GM13976 (cell line): ENCODE measurements around the gene PPP1R37.

Experiments
- DNase-seq: peaks from one replicate; pipeline ENCODE4 v3.0.0; 2012; ENCODE audit warnings: low spot score
- CTCF ChIP-seq: IDR thresholded peaks from 2 replicates; pipeline ENCODE4 v1.5.1; 2012; ENCODE audit warnings: borderline replicate concordance, mild to moderate bottlenecking; ENCODE audit not compliant: insufficient read depth; ENCODE audit errors: extremely low read depth, missing control alignments, control extremely low read depth
- in situ Hi-C: fragments of 300-500 bp; cut with MboI; formaldehyde crosslinking; loops from one replicate; pipeline ENCODE4 v1.12.0; 2022; ENCODE audit warnings: low sequenced_read_pairs, mixed read lengths, inconsistent platforms; ENCODE audit not compliant: unreplicated experiment

PPP1R37 gene

GRCh38 chr19:45161738-45162607, 69.0 kb downstream of the PPP1R37 start:
- no peak for TF ChIP-seq CTCF
- DNase-seq = no peak
- in situ Hi-C loops = no loop called here

- in situ Hi-C loops = no loop called here
- no peak for DNase-seq
- no peak for TF ChIP-seq CTCF
Observed at GRCh38 chr19:45162608-45163143, 69.7 kb downstream of the PPP1R37 start.

GRCh38 chr19:45163156-45163555, 70.2 kb downstream of the PPP1R37 start:
- TF ChIP-seq CTCF = no peak

GRCh38 chr19:45163751-45164460, 70.9 kb downstream of the PPP1R37 start:
- TF ChIP-seq CTCF = no peak
- in situ Hi-C loops = no loop called here
- DNase-seq = no peak

More at GRCh38 chr19:45163156-45163555, 70.2 kb downstream of the PPP1R37 start:
- in situ Hi-C loops = no loop called here
- DNase-seq = no peak

GRCh38 chr19:45164577-45165335, 71.8 kb downstream of the PPP1R37 start:
- no peak for TF ChIP-seq CTCF
- DNase-seq = peak; percentile 90
- in situ Hi-C loops = no loop called here

- TF ChIP-seq CTCF = no peak
- in situ Hi-C loops = no loop called here
- no peak for DNase-seq
Observed at GRCh38 chr19:45166723-45167252, 73.8 kb downstream of the PPP1R37 start.
